GM19023 (cell line): ENCODE measurements around the gene NPIPB8.
"Not testable (repeated sequence)": the region's sequence is repeated elsewhere in the genome, so short reads cannot be mapped to it uniquely, and the experiment has no call there.

Source experiments
- ATAC-seq: cut with Tn5 transposase; IDR thresholded peaks from one replicate; pipeline ENCODE4 v1.9.1; 2021; ENCODE audit warnings: mild to moderate bottlenecking, moderate library complexity; ENCODE audit not compliant: unreplicated experiment

The NPIPB8 gene

DNA sequence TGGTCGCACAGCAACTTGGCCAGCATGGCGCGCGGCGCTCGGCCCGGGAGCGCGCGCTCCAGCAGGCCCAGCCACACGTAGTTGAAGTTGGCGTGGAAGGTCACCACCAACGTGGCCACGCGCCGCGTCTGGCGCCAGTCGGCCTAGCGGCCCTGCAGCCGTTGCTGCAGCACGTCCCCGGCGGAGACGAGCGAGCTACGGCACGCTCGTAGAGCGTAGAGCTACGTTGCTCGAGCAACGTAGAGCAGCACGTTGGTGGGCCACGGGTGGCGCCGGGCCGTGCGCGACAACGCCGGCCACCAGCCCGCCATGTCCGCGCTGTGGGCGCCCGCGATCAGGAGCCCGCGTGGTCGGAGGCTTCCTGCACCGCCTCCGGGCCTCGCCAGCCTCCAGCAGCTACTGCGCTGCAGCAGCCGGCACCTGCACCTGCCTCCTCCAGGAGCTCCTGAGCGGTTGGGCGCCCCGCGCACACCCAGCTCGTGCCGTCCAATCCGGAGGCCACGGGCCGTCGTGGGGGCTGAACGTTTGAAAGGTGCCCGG lies 14.6 kb upstream of the NPIPB8 start:
- no peak for ATAC-seq

DNA sequence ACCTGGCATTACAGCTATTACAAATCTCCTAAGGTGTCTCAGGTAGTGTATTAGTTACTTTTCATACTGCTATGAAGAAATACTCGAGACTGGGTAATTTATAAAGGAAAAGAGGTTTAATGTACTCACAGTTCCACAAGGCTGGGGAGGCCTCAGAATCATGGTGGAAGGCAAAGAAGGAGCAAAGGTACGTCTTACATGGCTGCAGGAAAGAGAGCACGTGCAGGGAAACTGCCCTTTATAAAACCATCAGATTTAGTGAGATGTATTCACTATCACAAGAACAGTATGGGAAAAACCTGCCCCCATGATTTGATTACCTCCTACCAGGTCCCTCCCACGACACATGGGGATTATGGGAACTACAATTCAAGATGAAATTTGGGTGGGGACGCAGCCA lies 7.0 kb upstream of the NPIPB8 start:
- not testable (repeated sequence) for ATAC-seq

DNA sequence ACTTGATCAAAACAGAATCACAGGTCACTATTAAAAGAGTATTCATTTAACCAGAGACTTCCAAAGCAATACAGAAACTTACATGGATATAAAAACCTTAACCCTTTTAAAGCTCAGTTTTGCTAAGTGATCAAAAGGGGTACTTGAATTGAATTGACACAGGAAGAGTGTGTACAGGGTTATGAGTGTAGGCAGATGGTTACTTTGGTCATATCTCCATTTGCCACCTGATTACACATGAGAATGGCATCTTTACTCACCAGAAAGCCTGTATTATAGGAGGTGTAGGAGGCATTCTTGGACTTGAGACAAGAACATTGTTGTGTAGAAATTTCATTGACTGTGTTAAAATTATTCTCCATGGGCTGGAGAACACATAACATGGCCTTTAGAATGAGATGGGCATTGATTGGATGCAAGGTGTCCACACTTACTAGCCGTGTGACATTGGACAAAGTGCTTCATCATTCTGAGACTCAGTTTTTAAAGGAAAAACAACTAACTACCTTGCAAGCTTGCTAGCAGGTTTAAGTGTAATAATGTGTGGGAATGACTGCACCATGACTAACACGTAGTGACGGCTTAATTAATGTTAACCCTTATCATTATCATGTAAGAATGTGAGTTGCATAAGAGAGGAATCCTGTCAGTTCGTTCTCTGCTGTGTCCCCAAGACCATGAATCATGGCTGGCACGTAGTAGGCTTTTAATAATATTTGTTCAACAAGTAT lies 1.6 kb upstream of the NPIPB8 start:
- not testable (repeated sequence) for ATAC-seq

DNA sequence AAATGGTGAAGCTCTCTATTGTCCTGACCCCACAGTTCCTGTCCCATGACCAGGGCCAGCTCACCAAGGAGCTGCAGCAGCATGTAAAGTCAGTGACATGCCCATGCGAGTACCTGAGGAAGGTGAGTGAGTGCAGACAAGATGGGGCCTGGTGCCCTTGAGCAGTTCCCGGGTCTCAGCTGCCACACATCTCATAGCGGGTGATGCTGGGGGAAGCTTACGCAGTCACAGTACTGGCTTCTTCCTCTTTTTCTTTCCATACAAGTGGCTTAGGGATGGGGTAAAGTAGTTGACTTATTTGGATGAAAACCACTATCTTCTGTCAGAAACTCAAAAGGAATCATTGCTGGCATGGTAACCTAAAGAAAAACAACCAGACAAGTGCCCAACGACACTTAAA lies 494 bp downstream of the NPIPB8 start:
- ATAC-seq, result not testable (repeated sequence)

DNA sequence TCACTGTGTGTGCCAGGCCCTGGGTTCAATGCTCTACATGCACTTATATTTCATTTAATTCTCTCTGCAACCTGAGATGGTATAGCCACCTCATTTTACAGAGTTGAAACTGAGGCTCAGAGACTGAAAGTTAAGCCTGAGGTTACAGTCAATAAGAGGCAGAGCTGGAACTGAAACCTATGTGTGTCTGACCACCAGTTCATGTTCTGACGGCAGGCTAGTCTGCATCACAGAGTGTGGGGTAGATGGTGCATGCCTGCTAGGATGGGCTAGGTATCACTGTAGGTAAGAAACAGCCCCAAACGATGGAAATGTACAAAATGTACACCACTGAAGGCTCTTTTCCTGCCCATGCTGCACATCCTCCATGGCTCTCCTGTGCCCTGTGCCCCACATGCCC lies 2.1 kb downstream of the NPIPB8 start:
- ATAC-seq, result not testable (repeated sequence)

DNA sequence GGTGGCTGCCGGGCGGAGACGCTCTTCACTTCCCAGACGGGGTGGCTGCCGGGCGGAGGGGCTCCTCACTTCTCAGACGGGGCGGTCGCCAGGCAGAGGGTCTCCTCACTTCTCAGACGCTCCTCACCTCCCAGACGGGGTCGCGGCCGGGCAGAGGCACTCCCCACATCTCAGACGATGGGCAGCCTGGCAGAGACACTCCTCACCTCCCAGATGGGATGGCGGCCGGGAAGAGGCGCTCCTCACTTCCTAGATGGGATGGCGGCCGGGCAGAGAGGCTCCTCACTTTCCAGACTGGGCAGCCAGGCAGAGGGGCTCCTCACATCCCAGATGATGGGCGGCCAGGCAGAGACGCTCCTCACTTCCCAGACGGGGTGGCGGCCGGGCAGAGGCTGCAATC lies 28.4 kb downstream of the NPIPB8 start:
- ATAC-seq, result not testable (repeated sequence)

DNA sequence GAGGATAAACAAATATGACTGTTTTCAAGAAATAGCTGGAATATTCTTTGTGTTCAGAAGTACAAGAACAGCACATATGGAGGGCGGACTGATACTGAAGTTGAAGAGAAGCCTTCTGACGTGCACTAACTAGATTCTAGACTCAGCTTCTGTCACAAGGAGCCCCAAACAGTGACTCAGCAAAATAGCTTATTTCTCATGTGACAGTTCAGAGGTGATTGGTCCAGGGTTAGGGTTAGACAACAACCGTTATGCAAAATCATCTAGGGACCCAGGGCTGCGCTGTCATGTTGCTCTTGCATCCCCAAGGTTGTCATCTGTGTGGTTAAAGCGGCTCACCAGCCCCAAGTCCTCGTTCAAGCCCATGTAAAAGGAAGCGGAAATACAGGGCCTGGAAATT lies 29.6 kb downstream of the NPIPB8 start:
- not testable (repeated sequence) for ATAC-seq

DNA sequence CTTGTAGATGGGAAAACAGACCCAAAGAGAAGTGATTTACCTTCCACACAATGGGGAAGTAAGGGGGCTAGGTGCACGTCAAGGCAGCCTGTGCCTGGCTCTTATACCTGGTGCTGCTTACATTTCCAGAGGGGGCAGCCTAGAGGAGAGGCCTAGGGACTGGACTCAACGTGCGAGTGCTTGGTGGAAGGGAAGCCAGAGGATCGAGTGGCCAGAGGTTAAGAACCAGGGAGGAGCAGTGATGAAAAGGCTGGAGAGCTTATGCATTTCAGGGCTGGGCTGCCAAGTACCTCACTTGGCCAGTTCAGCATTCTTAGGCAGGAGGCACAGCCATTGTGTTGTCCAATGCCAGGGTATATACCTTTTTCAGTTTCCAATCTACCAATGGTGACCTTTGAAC lies 30.3 kb downstream of the NPIPB8 start:
- not testable (repeated sequence) for ATAC-seq

DNA sequence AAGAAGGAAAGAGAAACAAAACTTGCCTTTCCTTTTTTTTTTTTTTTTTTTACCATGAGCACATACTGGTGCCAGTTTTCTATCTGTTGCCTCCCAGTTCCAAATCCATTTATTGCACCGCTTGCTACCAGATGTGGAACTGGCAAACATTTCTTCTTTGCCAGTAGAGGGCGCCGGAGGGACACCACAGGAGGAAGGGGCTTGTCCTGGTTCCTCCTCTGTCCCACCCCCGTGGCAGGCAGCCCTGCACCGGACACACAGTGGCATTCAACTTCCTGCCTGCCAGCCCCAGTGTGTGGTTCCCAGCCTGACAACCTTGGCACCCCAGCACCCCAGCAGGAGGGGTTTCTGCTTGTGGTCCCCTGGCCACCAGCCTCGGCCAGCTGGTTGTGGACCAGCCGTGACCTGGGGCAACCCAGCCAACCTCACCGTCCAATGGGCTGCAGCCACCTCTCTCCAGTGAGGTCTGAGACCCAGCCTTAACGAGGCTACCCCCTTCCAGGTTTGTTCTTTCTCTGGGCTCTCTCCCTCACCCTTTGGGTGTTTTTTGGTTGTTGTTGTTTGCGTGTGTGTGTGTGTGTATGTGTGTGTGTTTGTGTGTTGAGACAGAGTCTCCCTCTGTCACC lies 50.6 kb downstream of the NPIPB8 start:
- peak; percentile 62 for ATAC-seq

DNA sequence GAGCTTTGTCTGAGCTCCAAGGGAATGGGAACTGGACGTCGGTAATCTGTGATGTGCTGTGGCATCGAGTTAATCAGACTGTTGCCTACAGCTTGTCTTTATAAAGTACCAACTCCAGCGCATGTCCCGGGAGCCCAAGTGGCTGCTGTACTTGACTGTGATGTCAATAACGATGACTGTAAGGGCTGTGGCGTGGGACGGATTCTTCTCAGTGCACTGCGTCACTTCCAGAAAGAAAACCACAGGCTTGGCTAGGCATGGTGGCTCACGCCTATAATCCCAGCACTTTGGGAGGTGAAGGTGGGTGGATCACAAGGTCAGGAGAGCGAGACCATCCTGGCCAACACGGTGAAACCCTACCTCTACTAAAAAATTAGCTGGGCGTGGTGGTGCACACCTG lies 51.6 kb downstream of the NPIPB8 start:
- ATAC-seq, result not testable (repeated sequence)

DNA sequence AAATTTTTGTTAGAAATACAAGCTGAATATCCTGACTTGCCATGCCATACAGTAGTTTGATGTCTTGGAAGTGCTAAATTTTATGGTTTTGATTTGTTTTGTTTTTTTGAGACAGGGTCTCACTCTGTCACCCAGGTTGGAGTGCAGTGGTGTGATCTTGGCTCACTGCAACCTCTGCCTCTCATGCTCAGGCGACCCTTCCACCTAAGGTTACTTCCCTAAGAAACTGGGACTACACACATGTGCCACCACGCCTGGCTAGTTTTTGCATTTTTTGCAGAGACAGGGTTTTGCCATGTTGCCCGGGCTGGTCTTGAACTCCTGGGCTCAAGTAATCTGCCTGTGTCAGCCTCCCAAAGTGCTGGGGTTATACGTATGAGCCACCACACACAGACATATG lies 53.9 kb downstream of the NPIPB8 start:
- ATAC-seq, result not testable (repeated sequence)

DNA sequence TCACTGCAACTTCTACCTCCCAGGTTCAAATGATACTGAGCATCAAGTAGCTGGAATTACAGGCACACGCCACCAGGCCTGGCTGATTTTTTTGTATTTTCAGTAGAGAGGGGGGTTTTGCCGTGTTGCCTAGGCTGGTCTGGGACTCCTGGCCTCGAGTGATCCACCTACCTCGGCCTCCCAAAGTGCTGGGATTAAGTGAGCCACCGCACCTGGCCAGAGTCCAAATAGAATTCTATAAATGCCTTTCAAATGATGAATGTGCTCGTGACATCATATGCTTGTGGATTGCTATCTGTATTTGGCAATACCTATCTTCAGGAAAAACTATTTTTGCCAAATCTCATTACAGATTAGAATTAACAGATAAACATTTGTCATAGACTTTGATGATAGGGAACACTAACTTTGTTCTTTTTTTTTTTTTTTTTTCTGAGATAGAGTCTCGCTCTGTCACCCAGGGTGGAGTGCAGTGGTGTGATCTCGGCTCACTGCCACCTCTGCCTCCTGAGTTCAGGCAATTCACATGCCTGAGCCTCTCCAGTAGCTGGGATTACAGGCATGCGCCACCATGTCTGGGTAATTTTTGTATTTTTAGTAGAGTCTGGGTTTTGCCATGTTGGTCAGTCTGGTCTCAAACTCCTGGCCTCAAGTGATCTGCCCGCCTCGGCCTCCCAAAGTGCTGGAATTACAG lies 55.5 kb downstream of the NPIPB8 start:
- not testable (repeated sequence) for ATAC-seq

DNA sequence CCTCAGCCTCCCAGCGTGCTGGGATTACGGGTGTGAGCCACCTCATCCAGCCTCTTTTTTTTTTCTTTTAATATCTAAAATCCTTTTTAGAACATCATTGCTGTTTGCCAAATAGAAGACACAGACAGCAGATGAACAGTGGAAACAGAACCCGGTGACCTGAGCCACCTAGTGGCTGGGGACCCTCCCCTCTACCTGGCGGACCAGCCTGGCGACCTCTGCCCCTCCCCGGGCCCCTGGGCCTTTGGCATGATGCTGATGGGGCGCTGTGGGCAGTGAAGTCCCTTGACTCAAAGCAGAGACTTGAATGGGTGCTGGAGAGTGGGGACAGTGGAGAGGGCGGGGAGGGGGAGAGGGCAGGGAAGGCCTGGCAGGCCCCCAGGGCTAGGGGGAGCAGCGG lies 61.9 kb downstream of the NPIPB8 start:
- not testable (repeated sequence) for ATAC-seq

DNA sequence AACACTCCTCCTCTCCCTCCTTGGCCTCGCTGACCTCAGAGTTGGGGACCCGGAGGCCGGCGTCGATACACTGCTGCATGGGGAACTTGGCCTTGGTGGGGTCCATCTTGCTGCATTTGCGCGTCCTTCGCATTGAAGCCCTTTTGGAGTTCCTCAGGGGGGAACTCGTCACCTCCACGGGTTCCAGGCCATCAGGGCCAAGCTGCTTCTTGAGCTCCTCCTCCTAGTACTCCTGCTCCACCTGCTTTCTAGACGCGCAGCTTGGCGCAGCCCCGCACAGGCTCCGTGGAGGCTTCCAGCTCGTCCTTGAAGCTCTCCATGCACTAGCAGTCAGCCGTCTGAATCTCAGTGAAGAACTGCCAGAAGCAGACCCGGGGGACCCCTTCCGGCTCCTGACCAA lies 62.5 kb downstream of the NPIPB8 start:
- ATAC-seq, result not testable (repeated sequence)

DNA sequence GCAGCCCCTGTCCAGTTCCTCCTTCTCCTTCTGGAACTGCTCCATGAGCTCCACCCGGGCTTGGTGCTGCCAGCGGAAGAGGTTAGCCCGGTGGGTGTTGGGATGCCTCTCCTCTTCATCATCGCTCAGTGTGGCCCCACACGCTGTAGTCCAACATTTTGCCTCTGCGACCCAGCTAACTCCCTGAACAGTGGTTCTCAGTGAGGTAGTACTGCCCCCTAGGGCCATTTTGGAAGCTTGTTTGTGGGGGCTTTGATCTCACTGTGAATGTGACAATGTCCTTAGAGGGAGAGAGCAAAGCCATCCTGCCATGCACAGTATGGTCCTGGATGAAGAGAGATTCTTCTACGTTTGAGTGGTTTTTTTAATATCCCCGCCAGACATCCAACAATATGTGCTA lies 63.5 kb downstream of the NPIPB8 start:
- not testable (repeated sequence) for ATAC-seq

DNA sequence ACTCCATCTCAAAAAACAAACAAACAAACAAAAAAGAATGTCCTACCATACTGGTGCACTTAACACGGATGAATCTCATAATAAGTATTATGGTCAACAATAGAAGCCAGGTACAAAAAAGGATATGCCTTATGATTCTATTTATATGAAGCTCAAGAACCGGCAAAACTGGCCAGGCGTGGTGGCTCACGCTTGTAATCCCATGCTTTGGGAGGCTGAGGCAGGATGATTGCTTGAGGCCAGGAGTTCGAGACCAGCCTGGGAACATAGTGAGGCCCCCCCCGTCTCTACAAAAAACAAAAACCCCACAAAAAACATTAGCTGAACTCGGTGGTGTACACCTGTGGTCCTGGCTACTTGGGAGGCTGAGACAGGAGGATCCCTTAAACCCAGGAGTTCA lies 66.4 kb downstream of the NPIPB8 start:
- ATAC-seq, result not testable (repeated sequence)
